ENCODE results near the gene ACBD4. TPM values are rescaled to one million over a fixed set of nuclear protein-coding genes. Genes with fewer than 3 reads are reported as not detected.

The ACBD4 gene
- polyA plus RNA-seq, 1 donor from 2014 or later = 3.1 TPM

- H3K9ac ChIP-seq (ENCODE audit: low read length) = no peak overlapping the region
- H3K36me3 ChIP-seq (ENCODE audit: insufficient read depth, low read length) = no peaks in the 10 kb centered on the region
- no peaks in the 10 kb centered on the region for H3F3A ChIP-seq (ENCODE audit: insufficient read depth, low read length, poor library complexity, severe bottlenecking)
- H3K9me3 ChIP-seq (ENCODE audit: low read length) = no peaks in the 10 kb centered on the region
- TF ChIP-seq RAD21 (conservative IDR thresholded peaks at IDR 0.05) = no peak
- no peak for TF ChIP-seq MXI1 (conservative IDR thresholded peaks at IDR 0.05; ENCODE audit: poor library complexity, severe bottlenecking)
- no peak for TF ChIP-seq SMC3 (conservative IDR thresholded peaks at IDR 0.05; ENCODE audit: poor library complexity)
- TF ChIP-seq, protein P1, sequence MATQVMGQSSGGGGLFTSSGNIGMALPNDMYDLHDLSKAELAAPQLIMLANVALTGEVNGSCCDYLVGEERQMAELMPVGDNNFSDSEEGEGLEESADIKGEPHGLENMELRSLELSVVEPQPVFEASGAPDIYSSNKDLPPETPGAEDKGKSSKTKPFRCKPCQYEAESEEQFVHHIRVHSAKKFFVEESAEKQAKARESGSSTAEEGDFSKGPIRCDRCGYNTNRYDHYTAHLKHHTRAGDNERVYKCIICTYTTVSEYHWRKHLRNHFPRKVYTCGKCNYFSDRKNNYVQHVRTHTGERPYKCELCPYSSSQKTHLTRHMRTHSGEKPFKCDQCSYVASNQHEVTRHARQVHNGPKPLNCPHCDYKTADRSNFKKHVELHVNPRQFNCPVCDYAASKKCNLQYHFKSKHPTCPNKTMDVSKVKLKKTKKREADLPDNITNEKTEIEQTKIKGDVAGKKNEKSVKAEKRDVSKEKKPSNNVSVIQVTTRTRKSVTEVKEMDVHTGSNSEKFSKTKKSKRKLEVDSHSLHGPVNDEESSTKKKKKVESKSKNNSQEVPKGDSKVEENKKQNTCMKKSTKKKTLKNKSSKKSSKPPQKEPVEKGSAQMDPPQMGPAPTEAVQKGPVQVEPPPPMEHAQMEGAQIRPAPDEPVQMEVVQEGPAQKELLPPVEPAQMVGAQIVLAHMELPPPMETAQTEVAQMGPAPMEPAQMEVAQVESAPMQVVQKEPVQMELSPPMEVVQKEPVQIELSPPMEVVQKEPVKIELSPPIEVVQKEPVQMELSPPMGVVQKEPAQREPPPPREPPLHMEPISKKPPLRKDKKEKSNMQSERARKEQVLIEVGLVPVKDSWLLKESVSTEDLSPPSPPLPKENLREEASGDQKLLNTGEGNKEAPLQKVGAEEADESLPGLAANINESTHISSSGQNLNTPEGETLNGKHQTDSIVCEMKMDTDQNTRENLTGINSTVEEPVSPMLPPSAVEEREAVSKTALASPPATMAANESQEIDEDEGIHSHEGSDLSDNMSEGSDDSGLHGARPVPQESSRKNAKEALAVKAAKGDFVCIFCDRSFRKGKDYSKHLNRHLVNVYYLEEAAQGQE (IDR thresholded peaks at IDR 0.05; ENCODE audit: borderline replicate concordance) = no peak
- TF ChIP-seq CTCF (IDR thresholded peaks at IDR 0.05; ENCODE audit: poor library complexity, severe bottlenecking) = no peak
- TF ChIP-seq EP300 (conservative IDR thresholded peaks at IDR 0.05; ENCODE audit: poor library complexity, severe bottlenecking) = no peak
- TF ChIP-seq POLR2AphosphoS5 (IDR thresholded peaks at IDR 0.05) = no peak
- no peak for TF ChIP-seq TAF1 (IDR thresholded peaks at IDR 0.05; ENCODE audit: low read depth)
- H3K4me2 ChIP-seq (ENCODE audit: low read length) = no peak overlapping the region
- no peak overlapping the region for H2AFZ ChIP-seq (ENCODE audit: low read depth, low read length)
- H3K27ac ChIP-seq (ENCODE audit: low read length) = no peak overlapping the region
- no peaks in the 10 kb centered on the region for H4K20me1 ChIP-seq (ENCODE audit: insufficient read depth)
- no peaks in the 10 kb centered on the region for H3K9me2 ChIP-seq (ENCODE audit: insufficient read depth, low read length)
- H3K79me2 ChIP-seq (replicated peaks; ENCODE audit: insufficient read depth, low read length) = no peaks in the 10 kb centered on the region
- no peak overlapping the region for H3K4me3 ChIP-seq (ENCODE audit: low read length)
- no peaks in the 10 kb centered on the region for H3K27me3 ChIP-seq (ENCODE audit: insufficient read depth, low read depth, low read length)
Measured at GRCh38 chr17:45117848-45118646, 17.4 kb upstream of the ACBD4 start.

- Histone ChIP-seq H3K79me2 (replicated peaks; ENCODE audit: insufficient read depth, low read length) (no peaks in the 10 kb centered on the region), H3K36me3 (ENCODE audit: insufficient read depth, low read length) (no peaks in the 10 kb centered on the region), H3K27ac (ENCODE audit: low read length) (no peak overlapping the region), H3K9me3 (ENCODE audit: low read length) (no peaks in the 10 kb centered on the region), H4K20me1 (ENCODE audit: insufficient read depth) (no peaks in the 10 kb centered on the region), H2AFZ (ENCODE audit: low read depth, low read length) (no peak overlapping the region), H3K9me2 (ENCODE audit: insufficient read depth, low read length) (no peaks in the 10 kb centered on the region), H3K4me3 (ENCODE audit: low read length) (no peak overlapping the region), H3K4me2 (ENCODE audit: low read length) (no peak overlapping the region), H3K27me3 (ENCODE audit: insufficient read depth, low read depth, low read length) (no peaks in the 10 kb centered on the region), H3K9ac (ENCODE audit: low read length) (no peak overlapping the region), H3F3A (ENCODE audit: insufficient read depth, low read length, poor library complexity, severe bottlenecking) (no peaks in the 10 kb centered on the region)
- TF ChIP-seq CTCF (IDR thresholded peaks at IDR 0.05; ENCODE audit: poor library complexity, severe bottlenecking) (no peak), SMC3 (conservative IDR thresholded peaks at IDR 0.05; ENCODE audit: poor library complexity) (no peak), EP300 (conservative IDR thresholded peaks at IDR 0.05; ENCODE audit: poor library complexity, severe bottlenecking) (no peak), EZH2 (IDR thresholded peaks at IDR 0.05; ENCODE audit: borderline replicate concordance, insufficient read depth, low read length, poor library complexity, severe bottlenecking) (no peak), POLR2AphosphoS5 (IDR thresholded peaks at IDR 0.05) (no peak), MXI1 (conservative IDR thresholded peaks at IDR 0.05; ENCODE audit: poor library complexity, severe bottlenecking) (no peak), TAF1 (IDR thresholded peaks at IDR 0.05; ENCODE audit: low read depth) (no peak), RAD21 (conservative IDR thresholded peaks at IDR 0.05) (no peak)
- TF ChIP-seq, protein P1 (IDR thresholded peaks at IDR 0.05; ENCODE audit: borderline replicate concordance) = no peak
Measured at GRCh38 chr17:45118691-45119090, 16.8 kb upstream of the ACBD4 start.

Data from neural cell (in vitro differentiated cells).